ENCODE measurements around the gene NOXO1. TPM values are rescaled to one million over a fixed set of nuclear protein-coding genes. Genes with fewer than 3 reads are reported as not detected.

NOXO1 gene
- total RNA-seq, 3 donors from 2014 or later (not counting 1 experiment from before 2014, with no cell fraction given): not detected

- intact Hi-C loops (cut with micrococcal nuclease): no loop called here
- Histone ChIP-seq H3K27ac (ENCODE audit: low read length) (peak within 1 kb of the TSS; percentile 72), H3K27me3 (ENCODE audit: control insufficient read depth, insufficient read depth, low read length) (peaks cover 2% of the 10 kb centered on the region), H3K4me1 (ENCODE audit: control insufficient read depth, insufficient read depth, low read length) (peaks cover 42% of the 10 kb centered on the region), H3K36me3 (ENCODE audit: control insufficient read depth, insufficient read depth, low read length) (peaks cover 10% of the 10 kb centered on the region), H3K9me3 (ENCODE audit: control insufficient read depth, insufficient read depth, low read length) (no peaks in the 10 kb centered on the region), H3K4me3 (ENCODE audit: low read length) (peak within 1 kb of the TSS; percentile 55)
- ATAC-seq: no peak
- WGBS (ENCODE audit: insufficient coverage): 12% methylated on average over 67 of the region's 67 CpGs
- peak in 1 of 2 donors; percentile 28 for DNase-seq
- H3K4me3 Mint-ChIP-seq: peak within 1 kb of the TSS; percentile 84
- H3K27me3 Mint-ChIP-seq (ENCODE audit: low read depth in 2 of 2): peaks cover 0 to 2% of the 10 kb centered on the region in 2 donors
- H3K9me3 Mint-ChIP-seq: no peaks in the 10 kb centered on the region
- peak within 1 kb of the TSS; percentile 84 for H3K27ac Mint-ChIP-seq
- no peaks in the 10 kb centered on the region for H3K36me3 Mint-ChIP-seq
- TF ChIP-seq, protein P1, sequence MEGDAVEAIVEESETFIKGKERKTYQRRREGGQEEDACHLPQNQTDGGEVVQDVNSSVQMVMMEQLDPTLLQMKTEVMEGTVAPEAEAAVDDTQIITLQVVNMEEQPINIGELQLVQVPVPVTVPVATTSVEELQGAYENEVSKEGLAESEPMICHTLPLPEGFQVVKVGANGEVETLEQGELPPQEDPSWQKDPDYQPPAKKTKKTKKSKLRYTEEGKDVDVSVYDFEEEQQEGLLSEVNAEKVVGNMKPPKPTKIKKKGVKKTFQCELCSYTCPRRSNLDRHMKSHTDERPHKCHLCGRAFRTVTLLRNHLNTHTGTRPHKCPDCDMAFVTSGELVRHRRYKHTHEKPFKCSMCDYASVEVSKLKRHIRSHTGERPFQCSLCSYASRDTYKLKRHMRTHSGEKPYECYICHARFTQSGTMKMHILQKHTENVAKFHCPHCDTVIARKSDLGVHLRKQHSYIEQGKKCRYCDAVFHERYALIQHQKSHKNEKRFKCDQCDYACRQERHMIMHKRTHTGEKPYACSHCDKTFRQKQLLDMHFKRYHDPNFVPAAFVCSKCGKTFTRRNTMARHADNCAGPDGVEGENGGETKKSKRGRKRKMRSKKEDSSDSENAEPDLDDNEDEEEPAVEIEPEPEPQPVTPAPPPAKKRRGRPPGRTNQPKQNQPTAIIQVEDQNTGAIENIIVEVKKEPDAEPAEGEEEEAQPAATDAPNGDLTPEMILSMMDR (IDR thresholded peaks at IDR 0.05): no peak
- peaks cover 0 to 37% of the 10 kb centered on the region in 2 donors for H3K4me1 Mint-ChIP-seq
Observed at GRCh38 chr16:1989209-1990100, 8.2 kb upstream of the NOXO1 start, which contains the start of gene SYNGR3. SYNGR3 (plus strand) TSS chr16:1989970; CDS start chr16:1990103, 133 bp downstream.

DNA sequence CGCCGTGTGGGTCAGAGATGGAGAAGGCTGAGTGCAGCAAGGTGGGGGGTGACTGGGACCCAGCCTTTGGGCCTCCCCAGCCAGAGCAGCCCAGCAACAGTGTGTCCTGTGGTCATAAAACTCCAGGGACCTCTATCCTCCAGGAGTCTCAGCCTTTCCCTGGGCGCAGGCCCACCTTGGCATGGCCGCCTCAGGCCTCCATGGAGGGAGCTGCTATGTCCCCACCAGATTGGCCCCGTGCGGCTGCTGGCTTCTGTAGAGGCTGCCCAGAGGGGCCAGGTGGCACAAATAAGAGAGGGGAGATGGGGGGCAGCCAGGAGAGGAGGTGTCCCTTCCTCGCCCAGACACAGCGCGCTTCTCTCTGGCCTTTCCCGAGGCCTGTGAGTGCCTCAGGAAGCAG lies 5.9 kb upstream of the NOXO1 start:
- no peak overlapping the region for H3K27ac Mint-ChIP-seq
- Histone ChIP-seq H3K36me3 (ENCODE audit: control insufficient read depth, insufficient read depth, low read length) (peaks cover 10% of the 10 kb centered on the region), H3K27ac (ENCODE audit: low read length) (no peak overlapping the region), H3K4me3 (ENCODE audit: low read length) (no peak overlapping the region), H3K4me1 (ENCODE audit: control insufficient read depth, insufficient read depth, low read length) (peaks cover 47% of the 10 kb centered on the region), H3K9me3 (ENCODE audit: control insufficient read depth, insufficient read depth, low read length) (no peaks in the 10 kb centered on the region), H3K27me3 (ENCODE audit: control insufficient read depth, insufficient read depth, low read length) (peaks cover 9% of the 10 kb centered on the region)
- H3K4me1 Mint-ChIP-seq: peaks cover 4 to 37% of the 10 kb centered on the region in 2 donors
- H3K36me3 Mint-ChIP-seq: no peaks in the 10 kb centered on the region
- TF ChIP-seq, protein P1 (IDR thresholded peaks at IDR 0.05): no peak
- DNase-seq (no peak), ATAC-seq (no peak)
- H3K9me3 Mint-ChIP-seq: no peaks in the 10 kb centered on the region
- peaks cover 0 to 7% of the 10 kb centered on the region in 2 donors for H3K27me3 Mint-ChIP-seq (ENCODE audit: low read depth in 2 of 2)
- intact Hi-C loops (cut with micrococcal nuclease): no loop called here
- WGBS (ENCODE audit: insufficient coverage): 97% methylated on average over 10 of the region's 10 CpGs
- no peak overlapping the region for H3K4me3 Mint-ChIP-seq

DNA sequence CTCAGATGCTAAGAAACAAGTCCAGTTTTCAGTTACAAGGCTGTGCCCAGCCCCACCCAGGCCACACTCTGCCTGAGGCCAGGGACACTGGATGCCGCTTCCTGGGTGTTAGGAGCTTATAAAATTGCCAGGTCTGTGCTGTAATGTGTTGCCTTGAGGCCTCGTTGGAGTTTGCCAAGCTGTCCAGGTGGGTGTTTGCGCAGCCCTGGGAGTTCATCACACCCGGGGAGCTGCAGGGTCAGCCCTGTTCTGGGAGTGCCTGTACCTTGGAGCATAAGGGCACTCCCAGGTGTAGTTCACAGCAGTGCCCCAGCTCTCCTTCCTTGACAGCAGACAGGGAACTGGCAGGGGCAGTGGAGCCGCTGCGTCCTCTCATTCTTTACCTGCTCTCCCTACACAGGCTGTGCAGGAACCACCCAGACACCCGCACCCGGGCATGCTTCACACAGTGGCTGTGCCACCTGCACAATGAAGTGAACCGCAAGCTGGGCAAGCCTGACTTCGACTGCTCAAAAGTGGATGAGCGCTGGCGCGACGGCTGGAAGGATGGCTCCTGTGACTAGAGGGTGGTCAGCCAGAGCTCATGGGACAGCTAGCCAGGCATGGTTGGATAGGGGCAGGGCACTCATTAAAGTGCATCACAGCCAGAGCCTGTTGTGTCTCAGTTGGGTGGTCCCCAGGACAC lies 4.3 kb upstream of the NOXO1 start:
- intact Hi-C loops (cut with micrococcal nuclease): no loop called here
- H3K4me3 ChIP-seq (ENCODE audit: low read length): no peak overlapping the region
- 97% methylated on average over 14 of the region's 14 CpGs for WGBS (ENCODE audit: insufficient coverage)
- ATAC-seq (no peak), DNase-seq (no peak)
- no peak overlapping the region for H3K27ac ChIP-seq (ENCODE audit: low read length)
- TF ChIP-seq, protein P1 (IDR thresholded peaks at IDR 0.05): no peak
- no peak overlapping the region for H3K27ac Mint-ChIP-seq
- H3K36me3 ChIP-seq (ENCODE audit: control insufficient read depth, insufficient read depth, low read length): peaks cover 10% of the 10 kb centered on the region
- peak overlapping the region; percentile 55 for H3K4me3 Mint-ChIP-seq
- no peaks in the 10 kb centered on the region for H3K9me3 Mint-ChIP-seq
- H3K27me3 Mint-ChIP-seq (ENCODE audit: low read depth in 2 of 2): peaks cover 0 to 14% of the 10 kb centered on the region in 2 donors
- peaks cover 24% of the 10 kb centered on the region for H3K27me3 ChIP-seq (ENCODE audit: control insufficient read depth, insufficient read depth, low read length)
- H3K4me1 Mint-ChIP-seq: peaks cover 4 to 26% of the 10 kb centered on the region in 2 donors
- H3K4me1 ChIP-seq (ENCODE audit: control insufficient read depth, insufficient read depth, low read length): peaks cover 34% of the 10 kb centered on the region
- no peaks in the 10 kb centered on the region for H3K9me3 ChIP-seq (ENCODE audit: control insufficient read depth, insufficient read depth, low read length)
- H3K36me3 Mint-ChIP-seq: no peaks in the 10 kb centered on the region

Measured in natural killer cell (primary cell).